ENCODE data around the gene OTP. TPM values are rescaled to one million over a fixed set of nuclear protein-coding genes. Genes with fewer than 3 reads are reported as not detected.
A peak's percentile ranks its signal among the peaks of the same experiment; 100 is the strongest.

Gene OTP
- polyA plus RNA-seq, 2 of the 4 experiments (the other 2 are of a cell fraction), result 0.01 to 0.03 TPM

- ATAC-seq, result no peak
- ChIA-PET POLR2A (interaction anchor here (1.2 to 2.1 kb wide), 4 partner anchors 9 to 137 kb away, joined by 3 to 7 read pairs (median 5); partner anchors contain the start of genes OTP and WDR41), CTCF (interaction anchor here (0.8 to 2.2 kb wide), 14 partner anchors 8 to 179 kb away, joined by 3 to 12 read pairs (median 6); partner anchors contain the start of genes OTP and WDR41)
- Histone ChIP-seq H3K27ac (peak overlapping the region; percentile 76 to 91), H3K4me1 (peaks cover 6% of the 10 kb centered on the region; the same call in 2 of the 3 replicates), H3K4me2 (peak overlapping the region; percentile 97), H3K9me3 (no peaks in the 10 kb centered on the region), H3K4me3 (peak overlapping the region; percentile 72)
- WGBS (ENCODE audit: missing lambda C conversion rate), result 68% methylated on average over 44 of the region's 52 CpGs
- no peak for FAIRE-seq
- TF ChIP-seq ESRRA (IDR thresholded peaks at IDR 0.05; ENCODE audit: borderline replicate concordance, low read length) (no peak), E2F6 (IDR thresholded peaks at IDR 0.05; ENCODE audit: borderline replicate concordance, low read depth) (peak; percentile 53; the same call in 1 of the 2 replicates), JUNB (IDR thresholded peaks at IDR 0.05) (no peak), CTCF (IDR thresholded peaks at IDR 0.05) (no peak), ZNF302 (CRISPR knock-in tag; IDR thresholded peaks at IDR 0.05) (no peak)
- DNase-seq (ENCODE audit: low read depth in 1 of 2, low spot score in 1 of 2), result peak in 1 of 2 experiments; percentile 4
These were observed 8.9 kb downstream of the OTP start for GRCh38 chr5:77629509-77630113.

GRCh38 chr5:77628840-77629508 lies 9.5 kb downstream of the OTP start:
- ChIA-PET CTCF (interaction anchor here (0.6 to 1.2 kb wide), 3 partner anchors 8 to 1903 kb away, joined by 3 to 5 read pairs (median 3); no protein-coding TSS in a partner anchor), POLR2A (interaction anchor here (1.4 kb wide), 1 partner anchor 136 kb away, joined by 5 read pairs; the partner anchor contains the start of gene WDR41)
- no peak overlapping the region for H3K4me3 ChIP-seq
- FAIRE-seq (no peak), ATAC-seq (no peak), DNase-seq (ENCODE audit: low read depth in 1 of 2, low spot score in 1 of 2) (peak in 1 of 2 experiments; percentile 28)
- H3K4me2 ChIP-seq, result peak overlapping the region; percentile 97; the same call in 2 of the 3 replicates
- H3K4me1 ChIP-seq, result peaks cover 6% of the 10 kb centered on the region; the same call in 2 of the 3 replicates
- TF ChIP-seq MAFK (IDR thresholded peaks at IDR 0.05; ENCODE audit: partially characterized antibody), result peak; percentile 28
- no peak for TF ChIP-seq ESRRA (IDR thresholded peaks at IDR 0.05; ENCODE audit: borderline replicate concordance, low read length)
- WGBS (ENCODE audit: missing lambda C conversion rate), result 70% methylated on average over 13 of the region's 13 CpGs
- no peaks in the 10 kb centered on the region for H3K9me3 ChIP-seq
- no peak overlapping the region for H3K27ac ChIP-seq

- CTCF ChIA-PET, result interaction anchor here (1.2 kb wide), 2 partner anchors 9 to 67 kb away, joined by 3 read pairs; no protein-coding TSS in a partner anchor
These were observed 10.4 kb downstream of the OTP start for GRCh38 chr5:77627869-77628674.

More at GRCh38 chr5:77627869-77628674, 10.4 kb downstream of the OTP start:
- H3K27ac ChIP-seq, result no peak overlapping the region
- FAIRE-seq, result no peak
- H3K4me1 ChIP-seq, result peaks cover 6% of the 10 kb centered on the region; the same call in 2 of the 3 replicates
- no peaks in the 10 kb centered on the region for H3K9me3 ChIP-seq
- no peak overlapping the region for H3K4me3 ChIP-seq
- 92% methylated on average over 69 of the region's 69 CpGs for WGBS (ENCODE audit: missing lambda C conversion rate)
- DNase-seq (ENCODE audit: low read depth in 1 of 2, low spot score in 1 of 2), result no peak
- no peak for ATAC-seq
- no peak overlapping the region for H3K4me2 ChIP-seq
- POLR2A ChIA-PET, result no interaction called here
- TF ChIP-seq ZC3H11A (IDR thresholded peaks at IDR 0.05) (no peak), HOXA7 (CRISPR knock-in tag; IDR thresholded peaks at IDR 0.05) (no peak), PBX3 (IDR thresholded peaks at IDR 0.05) (no peak), RNF2 (IDR thresholded peaks at IDR 0.05; ENCODE audit: borderline replicate concordance, low read depth) (no peak), FOSL2 (IDR thresholded peaks at IDR 0.05) (no peak), FOSL2 (CRISPR knock-in tag; IDR thresholded peaks at IDR 0.05) (no peak), ZNF302 (CRISPR knock-in tag; IDR thresholded peaks at IDR 0.05) (no peak), JUN (IDR thresholded peaks at IDR 0.05) (no peak), ATOH8 (CRISPR knock-in tag; IDR thresholded peaks at IDR 0.05; ENCODE audit: low read depth) (no peak), REST (IDR thresholded peaks at IDR 0.05) (no peak)

Data from A549 (cell line).